GM21381 (cell line): ENCODE data around the gene ANAPC1.
A peak's percentile ranks its signal among the peaks of the same experiment; 100 is the strongest.
"Not testable (repeated sequence)": the region's sequence is repeated elsewhere in the genome, so short reads cannot be mapped to it uniquely, and the experiment has no call there.

Experiments used
- ATAC-seq: cut with Tn5 transposase; IDR thresholded peaks from one replicate; pipeline ENCODE4 v1.9.1; 2021; ENCODE audit warnings: mild to moderate bottlenecking, moderate library complexity; ENCODE audit not compliant: unreplicated experiment

Gene ANAPC1

GRCh38 chr2:111904726-111905474 lies 20.9 kb upstream of the ANAPC1 start:
- ATAC-seq, result no peak

- no peak for ATAC-seq
Observed at GRCh38 chr2:111903930-111904439, 20.0 kb upstream of the ANAPC1 start.

GRCh38 chr2:111903516-111903915 lies 19.5 kb upstream of the ANAPC1 start:
- ATAC-seq, result no peak

GRCh38 chr2:111900859-111901258 lies 16.9 kb upstream of the ANAPC1 start:
- no peak for ATAC-seq

GRCh38 chr2:111898703-111899514 lies 14.9 kb upstream of the ANAPC1 start:
- ATAC-seq, result no peak

- no peak for ATAC-seq
Observed at GRCh38 chr2:111897924-111898702, 14.1 kb upstream of the ANAPC1 start, which contains the start of gene MERTK. MERTK (plus strand) TSS chr2:111898607; CDS start chr2:111898736, 129 bp downstream.

GRCh38 chr2:111897630-111897923 lies 13.6 kb upstream of the ANAPC1 start:
- no peak for ATAC-seq

- ATAC-seq, result no peak
Observed at GRCh38 chr2:111896576-111896975, 12.6 kb upstream of the ANAPC1 start.

- no peak for ATAC-seq
Observed at GRCh38 chr2:111896024-111896423, 12.0 kb upstream of the ANAPC1 start.

- no peak for ATAC-seq
Observed at GRCh38 chr2:111884592-111884964, 585 bp upstream of the ANAPC1 start.

- ATAC-seq, result not testable (repeated sequence)
Observed at GRCh38 chr2:111872806-111873205, 11.2 kb downstream of the ANAPC1 start.

GRCh38 chr2:111865124-111865523 lies 18.9 kb downstream of the ANAPC1 start:
- not testable (repeated sequence) for ATAC-seq

GRCh38 chr2:111860005-111860404 lies 24.0 kb downstream of the ANAPC1 start:
- ATAC-seq, result not testable (repeated sequence)

- not testable (repeated sequence) for ATAC-seq
Observed at GRCh38 chr2:111852544-111852943, 31.4 kb downstream of the ANAPC1 start.

- ATAC-seq, result not testable (repeated sequence)
Observed at GRCh38 chr2:111850646-111851045, 33.3 kb downstream of the ANAPC1 start.

GRCh38 chr2:111839625-111840282 lies 44.2 kb downstream of the ANAPC1 start:
- ATAC-seq, result not testable (repeated sequence)

GRCh38 chr2:111838992-111839391 lies 45.0 kb downstream of the ANAPC1 start:
- not testable (repeated sequence) for ATAC-seq

GRCh38 chr2:111834221-111834620 lies 49.8 kb downstream of the ANAPC1 start:
- ATAC-seq, result not testable (repeated sequence)

- ATAC-seq, result peak; percentile 76
Observed at GRCh38 chr2:111830479-111830878, 53.5 kb downstream of the ANAPC1 start.

GRCh38 chr2:111828217-111828766 lies 55.7 kb downstream of the ANAPC1 start:
- not testable (repeated sequence) for ATAC-seq
